MCF 10A (cell line): ENCODE results near the gene HADHA. TPM values are rescaled to one million over a fixed set of nuclear protein-coding genes. Genes with fewer than 3 reads are reported as not detected.
A peak's percentile ranks its signal among the peaks of the same experiment; 100 is the strongest.

Experiments
- BruUV-seq: library from RNA; stranded (reverse); fragments of 400-500 nt; replicated peaks from 2 replicates; lab custom pipeline; 2021; lab: Mats Ljungman, UMichigan
- CTCF ChIA-PET: fragments of 300-600 bp; sonication (Branson Sonifier 250); formaldehyde crosslinking; extraction: SDS; loops from one replicate; lab custom pipeline; 2021; ENCODE audit warnings: antibody characterized with exemption, inconsistent platforms; lab: Yijun Ruan, JAX
- POLR2A ChIA-PET: fragments of 300-600, 350-650 bp; sonication (Branson Sonifier 250); formaldehyde crosslinking; extraction: SDS; loops from one replicate; lab custom pipeline; 2020; ENCODE audit warnings: antibody characterized with exemption, inconsistent platforms; lab: Yijun Ruan, JAX
- DNase-seq: peaks from one replicate; pipeline ENCODE4 v3.0.0-alpha.2; 2018; ENCODE audit not compliant: unreplicated experiment
- H3K27ac Mint-ChIP-seq: one replicate; pipeline ENCODE4 v1.8.0; 2022; ENCODE audit warnings: mild to moderate bottlenecking, low read depth, mixed read lengths; ENCODE audit not compliant: unreplicated experiment
- H3K27me3 Mint-ChIP-seq: one replicate; pipeline ENCODE4 v1.8.0; 2022; ENCODE audit warnings: mixed read lengths; ENCODE audit not compliant: insufficient read depth, unreplicated experiment
- H3K36me3 Mint-ChIP-seq: one replicate; pipeline ENCODE4 v1.8.0; 2022; ENCODE audit warnings: mild to moderate bottlenecking, moderate library complexity, mixed read lengths; ENCODE audit not compliant: insufficient read depth, unreplicated experiment
- H3K4me1 Mint-ChIP-seq: one replicate; pipeline ENCODE4 v1.8.0; 2022; ENCODE audit warnings: mixed read lengths; ENCODE audit not compliant: insufficient read depth, unreplicated experiment
- H3K4me3 Mint-ChIP-seq: one replicate; pipeline ENCODE4 v1.8.0; 2022; ENCODE audit warnings: mild to moderate bottlenecking, moderate library complexity, mixed read lengths; ENCODE audit not compliant: unreplicated experiment
- H3K9me3 Mint-ChIP-seq: one replicate; pipeline ENCODE4 v1.8.0; 2022; ENCODE audit warnings: mixed read lengths; ENCODE audit not compliant: unreplicated experiment
- intact Hi-C: fragments of 100-400 bp; cut with micrococcal nuclease; formaldehyde crosslinking; loops from 2 replicates; pipeline ENCODE4 v1.14.1; 2022
- total RNA-seq: library from RNA; stranded (reverse); gene quantifications from 2 replicates; pipeline ENCODE4 v1.2.3, GENCODE V29; 2022
- TF ChIP-seq, protein P1 (sequence below): fragments of 200-600 bp; IDR thresholded peaks from one replicate; pipeline ENCODE4 v1.8.0; 2022; ENCODE audit warnings: antibody characterized with exemption, mild to moderate bottlenecking; ENCODE audit not compliant: unreplicated experiment

Gene HADHA
- total RNA-seq, 1 experiment from 2014 or later = 152 TPM

DNA sequence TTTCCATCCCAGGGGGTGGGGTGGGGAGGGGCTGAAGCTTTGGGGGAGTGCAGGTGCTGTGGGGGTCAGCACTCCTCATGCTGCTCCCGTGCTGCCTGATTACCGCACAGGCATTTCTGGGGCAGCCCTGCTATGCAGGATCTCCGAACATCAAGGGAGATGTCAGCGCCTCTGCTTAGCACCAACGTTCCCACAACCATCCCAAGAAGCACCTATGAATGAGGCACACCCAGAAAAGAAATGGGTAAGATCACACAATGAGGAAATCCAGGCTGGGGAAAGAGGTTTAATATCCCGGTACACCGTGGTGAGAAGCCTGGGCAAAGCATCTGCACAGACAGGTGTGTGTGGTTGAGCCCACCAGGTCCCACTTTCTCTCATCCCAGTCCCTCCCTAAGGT is 54.1 kb downstream of the HADHA start:
- TF ChIP-seq, protein P1, sequence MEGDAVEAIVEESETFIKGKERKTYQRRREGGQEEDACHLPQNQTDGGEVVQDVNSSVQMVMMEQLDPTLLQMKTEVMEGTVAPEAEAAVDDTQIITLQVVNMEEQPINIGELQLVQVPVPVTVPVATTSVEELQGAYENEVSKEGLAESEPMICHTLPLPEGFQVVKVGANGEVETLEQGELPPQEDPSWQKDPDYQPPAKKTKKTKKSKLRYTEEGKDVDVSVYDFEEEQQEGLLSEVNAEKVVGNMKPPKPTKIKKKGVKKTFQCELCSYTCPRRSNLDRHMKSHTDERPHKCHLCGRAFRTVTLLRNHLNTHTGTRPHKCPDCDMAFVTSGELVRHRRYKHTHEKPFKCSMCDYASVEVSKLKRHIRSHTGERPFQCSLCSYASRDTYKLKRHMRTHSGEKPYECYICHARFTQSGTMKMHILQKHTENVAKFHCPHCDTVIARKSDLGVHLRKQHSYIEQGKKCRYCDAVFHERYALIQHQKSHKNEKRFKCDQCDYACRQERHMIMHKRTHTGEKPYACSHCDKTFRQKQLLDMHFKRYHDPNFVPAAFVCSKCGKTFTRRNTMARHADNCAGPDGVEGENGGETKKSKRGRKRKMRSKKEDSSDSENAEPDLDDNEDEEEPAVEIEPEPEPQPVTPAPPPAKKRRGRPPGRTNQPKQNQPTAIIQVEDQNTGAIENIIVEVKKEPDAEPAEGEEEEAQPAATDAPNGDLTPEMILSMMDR = no peak
- DNase-seq = no peak
- CTCF ChIA-PET = interaction anchor here (0.6 kb wide), 1 partner anchor 249 kb away, joined by 3 read pairs; no protein-coding TSS in a partner anchor
- no TSS peak for BruUV-seq
- Mint-ChIP-seq H3K9me3 (no peaks in the 10 kb centered on the region), H3K4me3 (no peak overlapping the region), H3K27ac (no peak overlapping the region), H3K27me3 (peaks cover 9% of the 10 kb centered on the region), H3K36me3 (peaks cover 43% of the 10 kb centered on the region), H3K4me1 (no peaks in the 10 kb centered on the region)
- intact Hi-C loops = no loop called here
- POLR2A ChIA-PET = no interaction called here

DNA sequence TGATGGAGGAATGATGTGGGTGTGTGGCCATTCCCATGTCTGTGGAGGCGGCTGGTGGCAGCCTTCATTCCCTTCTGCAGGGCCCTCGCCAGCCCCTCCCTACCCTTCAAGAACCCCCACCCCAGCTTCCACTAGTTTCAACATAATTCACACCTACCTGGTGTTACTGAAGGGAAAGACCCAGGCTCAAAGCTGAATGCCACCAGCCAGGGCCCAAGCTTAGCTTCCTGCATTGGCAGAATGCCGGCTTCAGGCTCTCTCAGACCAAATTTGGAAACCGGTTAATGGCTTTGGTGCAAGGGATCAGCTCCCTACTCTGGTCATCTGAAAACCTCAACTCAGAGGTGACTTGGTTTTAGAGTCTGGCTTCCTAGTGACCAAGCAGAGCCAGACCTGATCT is 54.7 kb downstream of the HADHA start:
- DNase-seq = no peak
- no TSS peak for BruUV-seq
- H3K4me3 Mint-ChIP-seq = no peak overlapping the region
- H3K36me3 Mint-ChIP-seq = peaks cover 37% of the 10 kb centered on the region
- POLR2A ChIA-PET = interaction anchor here (0.7 to 1.2 kb wide), 2 partner anchors 8 to 197 kb away, joined by 3 to 4 read pairs; no protein-coding TSS in a partner anchor
- H3K4me1 Mint-ChIP-seq = no peaks in the 10 kb centered on the region
- CTCF ChIA-PET = interaction anchor here (0.6 kb wide), 2 partner anchors 249 to 282 kb away, joined by 3 read pairs; no protein-coding TSS in a partner anchor
- no peaks in the 10 kb centered on the region for H3K9me3 Mint-ChIP-seq
- peaks cover 12% of the 10 kb centered on the region for H3K27me3 Mint-ChIP-seq
- H3K27ac Mint-ChIP-seq = peak overlapping the region; percentile 59
- intact Hi-C loops = no loop called here
- TF ChIP-seq, protein P1 = no peak

DNA sequence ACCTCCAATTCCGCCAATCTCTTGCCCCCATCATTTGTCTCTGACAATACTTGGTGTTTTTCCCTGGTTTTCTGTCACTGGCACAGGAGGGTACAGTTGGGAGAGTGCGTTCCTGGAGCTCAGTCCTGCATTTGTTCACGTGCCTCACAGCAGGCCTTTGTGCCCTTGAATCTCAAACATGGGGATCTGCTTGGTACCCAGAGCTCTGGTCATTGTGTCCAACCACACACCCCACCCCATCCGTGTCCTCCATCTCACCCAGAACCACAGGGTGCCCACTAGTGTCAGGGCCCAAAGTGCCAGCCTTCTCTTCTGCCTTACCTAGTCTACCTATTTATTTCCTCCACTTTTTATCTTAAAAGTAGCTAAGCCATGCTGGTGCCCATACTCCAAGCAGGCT is 55.3 kb downstream of the HADHA start:
- ChIA-PET POLR2A (interaction anchor here (0.6 to 1.2 kb wide), 4 partner anchors 9 to 416 kb away, joined by 3 to 4 read pairs (median 3); no protein-coding TSS in a partner anchor), CTCF (interaction anchor here (0.6 kb wide), 2 partner anchors 10 to 196 kb away, joined by 3 to 4 read pairs; no protein-coding TSS in a partner anchor)
- TF ChIP-seq, protein P1 = no peak
- Mint-ChIP-seq H3K27me3 (peaks cover 12% of the 10 kb centered on the region), H3K4me3 (no peak overlapping the region), H3K9me3 (no peaks in the 10 kb centered on the region), H3K36me3 (peaks cover 30% of the 10 kb centered on the region), H3K27ac (peak overlapping the region; percentile 59), H3K4me1 (no peaks in the 10 kb centered on the region)
- intact Hi-C loops = no loop called here
- BruUV-seq = no TSS peak
- no peak for DNase-seq

DNA sequence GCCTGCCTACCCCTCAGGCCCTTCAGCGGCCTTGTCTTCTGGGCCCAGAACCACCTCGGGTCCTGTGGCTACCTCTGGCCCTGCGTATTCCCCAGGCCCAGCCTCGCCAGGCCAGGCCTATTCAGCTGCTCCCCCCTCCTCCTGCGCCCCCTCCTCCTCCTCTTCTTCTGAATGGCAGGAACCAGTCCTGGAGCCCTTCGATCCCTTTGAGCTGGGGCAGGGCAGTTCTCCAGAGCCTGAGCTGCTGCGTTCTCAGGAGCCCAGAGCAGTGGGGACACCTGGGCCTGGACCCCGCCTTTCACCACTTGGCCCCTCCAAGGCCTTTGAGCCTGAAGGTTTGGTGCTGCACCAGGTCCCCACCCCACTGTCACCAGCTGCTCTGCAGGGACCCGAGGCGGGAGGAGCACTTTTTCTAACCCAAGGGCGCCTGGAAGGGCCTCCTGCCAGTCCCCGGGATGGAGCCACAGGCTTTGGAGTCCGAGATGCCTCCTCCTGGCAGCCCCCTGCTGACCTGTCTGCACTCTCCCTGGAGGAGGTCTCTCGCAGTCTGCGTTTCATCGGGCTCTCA is 56.8 kb downstream of the HADHA start:
- peaks cover 15% of the 10 kb centered on the region for H3K36me3 Mint-ChIP-seq
- no peak for DNase-seq
- H3K4me3 Mint-ChIP-seq = no peak overlapping the region
- no TSS peak for BruUV-seq
- H3K27me3 Mint-ChIP-seq = peaks cover 12% of the 10 kb centered on the region
- CTCF ChIA-PET = interaction anchor here (0.6 kb wide), 2 partner anchors 24 to 51 kb away, joined by 5 to 6 read pairs; no protein-coding TSS in a partner anchor
- intact Hi-C loops = no loop called here
- H3K27ac Mint-ChIP-seq = no peak overlapping the region
- H3K9me3 Mint-ChIP-seq = no peaks in the 10 kb centered on the region
- POLR2A ChIA-PET = interaction anchor here (0.6 kb wide), 1 partner anchor 344 kb away, joined by 3 read pairs; no protein-coding TSS in a partner anchor
- TF ChIP-seq, protein P1 = no peak
- H3K4me1 Mint-ChIP-seq = no peaks in the 10 kb centered on the region
